HG02759 (cell line): ENCODE measurements around the gene SIAH3.
"Not testable (repeated sequence)": the region's sequence is repeated elsewhere in the genome, so short reads cannot be mapped to it uniquely, and the experiment has no call there.

Experiments
- ATAC-seq: cut with Tn5 transposase; IDR thresholded peaks from one replicate; pipeline ENCODE4 v1.9.1; 2021; ENCODE audit warnings: mild to moderate bottlenecking, moderate library complexity; ENCODE audit not compliant: unreplicated experiment

The SIAH3 gene

GRCh38 chr13:45851171-45851921, at the start of gene SIAH3:
Gene SIAH3, minus strand, starts transcription at chr13:45851753. Its CDS starts 124 bp downstream, at chr13:45851629.
- ATAC-seq: no peak

- ATAC-seq: no peak
Observed at GRCh38 chr13:45899406-45899805, 47.9 kb upstream of the SIAH3 start.

- ATAC-seq: no peak
Observed at GRCh38 chr13:45897562-45897961, 46.0 kb upstream of the SIAH3 start.

- ATAC-seq: no peak
Observed at GRCh38 chr13:45896285-45896684, 44.7 kb upstream of the SIAH3 start.

GRCh38 chr13:45895881-45896280, 44.3 kb upstream of the SIAH3 start:
- ATAC-seq: no peak

GRCh38 chr13:45892513-45892912, 41.0 kb upstream of the SIAH3 start:
- no peak for ATAC-seq

GRCh38 chr13:45889590-45890243, 38.2 kb upstream of the SIAH3 start:
- ATAC-seq: no peak

- ATAC-seq: no peak
Observed at GRCh38 chr13:45886466-45886865, 34.9 kb upstream of the SIAH3 start.

- no peak for ATAC-seq
Observed at GRCh38 chr13:45885194-45885593, 33.6 kb upstream of the SIAH3 start.

- no peak for ATAC-seq
Observed at GRCh38 chr13:45882626-45883025, 31.1 kb upstream of the SIAH3 start.

- ATAC-seq: no peak
Observed at GRCh38 chr13:45881353-45881752, 29.8 kb upstream of the SIAH3 start.

- no peak for ATAC-seq
Observed at GRCh38 chr13:45880242-45880641, 28.7 kb upstream of the SIAH3 start.

GRCh38 chr13:45879666-45880065, 28.1 kb upstream of the SIAH3 start:
- no peak for ATAC-seq

- no peak for ATAC-seq
Observed at GRCh38 chr13:45878966-45879365, 27.4 kb upstream of the SIAH3 start.

- no peak for ATAC-seq
Observed at GRCh38 chr13:45876781-45877180, 25.2 kb upstream of the SIAH3 start.

GRCh38 chr13:45875951-45876350, 24.4 kb upstream of the SIAH3 start:
- ATAC-seq: no peak

- no peak for ATAC-seq
Observed at GRCh38 chr13:45873491-45874325, 22.2 kb upstream of the SIAH3 start.

GRCh38 chr13:45872566-45872965, 21.0 kb upstream of the SIAH3 start:
- no peak for ATAC-seq

- ATAC-seq: not testable (repeated sequence)
Observed at GRCh38 chr13:45871201-45871600, 19.6 kb upstream of the SIAH3 start.

GRCh38 chr13:45870232-45870631, 18.7 kb upstream of the SIAH3 start:
- ATAC-seq: no peak

- ATAC-seq: no peak
Observed at GRCh38 chr13:45865414-45865813, 13.9 kb upstream of the SIAH3 start.
